Endothelial cell of hepatic sinusoid (primary cell): ENCODE measurements around the gene LONP2.
"Not testable (repeated sequence)": the region's sequence is repeated elsewhere in the genome, so short reads cannot be mapped to it uniquely, and the experiment has no call there.

Experiments used
- in situ Hi-C: cut with HindIII; loops from 2 replicates; pipeline ENCODE4 v1.10.0; 2017; ENCODE audit warnings: low sequenced_read_pairs

LONP2 gene

DNA sequence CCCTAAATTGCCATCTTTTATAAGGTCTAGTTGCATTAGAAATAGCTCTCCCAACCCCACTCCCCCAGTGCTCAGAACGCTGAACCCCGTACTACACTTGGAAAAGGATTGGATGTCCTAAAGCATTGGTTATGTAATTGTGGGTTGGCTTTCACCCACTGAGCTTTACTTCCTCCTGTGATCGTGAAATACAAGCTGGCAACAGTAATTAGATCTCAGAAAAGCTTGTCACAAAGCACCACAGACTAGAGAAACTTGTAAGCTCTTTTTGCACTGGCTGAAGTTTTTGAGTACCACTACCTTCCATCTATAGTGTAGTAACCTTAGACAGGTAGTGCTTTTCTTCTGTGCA lies 86.7 kb downstream of the LONP2 start:
- in situ Hi-C loops = no loop called here

DNA sequence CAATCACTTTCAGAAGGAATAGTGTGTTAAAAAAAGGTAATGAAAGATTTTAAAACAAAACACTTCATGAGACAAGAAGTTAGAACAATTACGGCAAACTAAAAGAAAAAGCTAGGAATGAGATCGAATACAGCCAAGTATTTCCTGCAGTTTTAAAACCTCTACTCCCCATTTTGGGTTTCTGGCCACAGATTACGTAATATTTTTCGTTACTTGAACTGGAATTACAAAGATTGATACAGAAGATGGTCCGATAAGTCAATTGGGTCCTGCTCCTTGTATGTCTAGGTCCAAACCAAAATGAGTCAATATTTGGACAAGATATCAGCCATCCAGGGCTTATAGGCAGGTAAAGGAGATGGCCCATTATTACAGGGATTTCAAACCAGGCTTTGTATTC lies 88.9 kb downstream of the LONP2 start:
- in situ Hi-C loops = no loop called here

DNA sequence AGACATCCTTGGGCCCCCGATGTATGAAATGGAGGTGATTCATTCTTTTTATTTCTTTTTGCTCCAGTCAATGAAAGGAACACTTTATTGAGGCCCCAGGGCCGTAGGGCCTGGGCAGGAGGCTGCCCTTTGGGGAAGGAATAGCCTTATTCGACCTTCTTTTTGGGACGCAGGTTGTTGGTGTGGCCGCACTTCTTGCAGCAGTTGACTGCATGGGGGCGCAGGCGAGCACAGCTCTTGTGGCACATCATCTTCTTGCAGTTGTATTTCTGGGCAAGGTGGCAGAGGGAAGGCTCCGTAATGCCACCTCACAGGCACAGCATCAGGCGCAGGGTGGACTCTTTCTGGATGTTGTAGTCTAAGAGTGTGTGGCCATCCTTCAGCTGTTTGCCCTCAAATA lies 90.2 kb downstream of the LONP2 start:
- in situ Hi-C loops = no loop called here

DNA sequence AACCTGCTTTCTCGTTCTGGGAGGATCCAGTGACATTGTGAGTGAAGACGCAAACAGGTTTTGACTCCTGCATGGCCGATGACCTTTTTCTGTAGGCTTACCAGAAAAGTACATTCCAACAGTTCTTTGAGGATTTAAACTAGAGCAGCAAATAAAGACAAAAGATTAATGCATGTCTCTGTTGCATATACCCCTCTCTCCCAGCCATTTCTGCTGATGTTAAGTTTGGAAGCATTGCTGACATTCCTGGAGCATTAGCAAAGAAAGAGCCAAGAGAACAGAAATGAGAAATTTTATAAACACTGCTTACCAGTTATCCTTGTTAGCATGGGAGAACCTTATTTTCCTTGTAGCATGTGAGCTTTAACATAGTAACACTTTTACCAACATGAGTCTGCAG lies 91.9 kb downstream of the LONP2 start:
- in situ Hi-C loops = no loop called here

DNA sequence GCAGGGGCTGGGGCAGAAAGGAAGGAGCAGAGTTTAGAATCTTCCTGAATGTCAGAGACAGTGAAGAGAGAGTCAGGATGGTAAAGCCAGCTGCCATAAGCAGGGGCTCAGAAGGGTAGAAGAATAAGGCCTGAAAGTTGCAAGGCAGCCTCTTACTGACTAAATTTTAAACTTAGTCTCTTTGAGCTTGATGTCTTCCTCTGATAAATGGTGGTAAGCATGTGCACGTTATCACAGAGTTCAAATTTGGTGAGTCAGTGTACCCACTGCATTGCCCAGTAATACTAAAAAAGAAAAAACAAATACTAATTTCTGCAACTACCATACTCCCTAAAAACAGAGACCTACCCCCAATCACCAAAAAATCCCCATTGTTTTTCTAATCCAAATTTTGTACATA lies 96.0 kb downstream of the LONP2 start:
- in situ Hi-C loops = no loop called here

DNA sequence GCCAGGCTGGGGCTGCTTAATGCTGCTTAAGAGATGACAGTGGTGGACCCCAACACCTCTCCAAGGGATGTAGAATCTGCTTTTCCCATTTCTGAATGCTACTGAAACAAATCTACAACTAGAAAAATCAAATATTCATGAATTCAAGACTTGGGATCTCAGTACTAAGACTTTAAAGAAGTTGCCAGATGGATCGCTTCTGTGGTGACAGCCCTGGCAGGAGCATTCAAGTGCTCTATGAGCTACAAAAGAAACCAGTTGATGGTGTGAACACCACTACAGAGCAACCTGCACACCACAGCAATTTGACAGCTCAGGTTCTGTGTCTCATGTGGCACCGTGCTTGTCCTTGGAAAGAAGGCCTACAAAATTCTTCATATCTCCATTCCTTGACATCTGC lies 98.5 kb downstream of the LONP2 start:
- in situ Hi-C loops = no loop called here

DNA sequence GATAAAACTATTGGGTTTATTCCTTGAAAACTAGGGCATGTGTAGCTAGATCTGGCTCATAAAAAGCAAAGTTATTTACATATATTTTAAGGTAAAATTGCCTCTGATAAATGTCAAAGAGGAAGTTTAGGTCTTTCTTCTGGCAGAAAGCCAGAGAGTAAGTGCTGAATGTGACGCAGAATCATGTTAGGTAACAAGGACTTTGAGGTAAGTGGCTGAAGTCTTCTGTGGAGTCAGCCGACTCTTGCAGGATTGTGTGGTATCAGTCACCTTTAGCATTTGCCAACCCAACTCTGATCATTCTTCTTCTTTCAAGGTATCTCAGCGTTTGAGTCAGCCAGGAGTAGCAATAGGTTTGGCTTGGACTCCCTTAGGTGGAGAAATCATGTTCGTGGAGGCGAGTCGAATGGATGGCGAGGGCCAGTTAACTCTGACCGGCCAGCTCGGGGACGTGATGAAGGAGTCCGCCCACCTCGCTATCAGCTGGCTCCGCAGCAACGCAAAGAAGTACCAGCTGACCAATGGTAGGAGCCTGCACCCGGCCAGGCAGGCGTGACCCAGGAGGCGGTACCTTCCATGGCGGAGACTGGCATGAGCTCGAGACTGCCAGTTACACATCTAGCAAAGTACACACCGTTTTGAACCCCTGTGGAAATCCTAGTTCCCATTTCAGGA lies 103.2 kb downstream of the LONP2 start:
- in situ Hi-C loops = no loop called here

DNA sequence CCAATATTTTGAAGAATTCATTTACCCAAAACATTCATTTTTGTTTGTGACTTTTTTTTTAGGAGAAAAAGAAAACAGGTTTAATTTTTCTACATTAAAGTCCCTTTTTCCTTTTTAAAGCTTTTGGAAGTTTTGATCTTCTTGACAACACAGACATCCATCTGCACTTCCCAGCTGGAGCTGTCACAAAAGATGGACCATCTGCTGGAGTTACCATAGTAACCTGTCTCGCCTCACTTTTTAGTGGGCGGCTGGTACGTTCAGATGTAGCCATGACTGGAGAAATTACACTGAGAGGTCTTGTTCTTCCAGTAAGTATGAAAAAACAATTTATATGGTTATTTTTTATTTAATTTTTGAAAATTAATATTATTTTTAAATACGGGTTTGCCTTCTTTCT lies 103.9 kb downstream of the LONP2 start:
- in situ Hi-C loops = no loop called here

DNA sequence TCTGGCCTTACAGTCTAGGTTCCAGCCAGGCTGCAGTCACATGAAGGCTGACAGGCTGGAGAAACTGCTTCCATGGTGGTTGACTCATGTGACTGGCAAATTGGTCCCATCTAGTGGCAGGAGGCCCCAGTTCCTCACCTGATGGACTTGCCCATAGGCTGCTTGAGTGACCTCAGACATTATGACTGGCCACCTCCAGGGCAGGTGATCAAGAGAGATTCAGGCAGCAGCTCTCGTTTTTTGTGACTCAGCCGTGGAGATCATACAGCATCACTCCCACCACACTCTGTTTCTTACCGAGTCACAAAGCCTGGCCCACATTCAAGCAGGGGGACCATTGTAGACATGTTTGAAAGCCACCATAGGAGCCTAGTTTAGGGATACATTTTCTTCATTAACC lies 106.6 kb downstream of the LONP2 start:
- in situ Hi-C loops = no loop called here

DNA sequence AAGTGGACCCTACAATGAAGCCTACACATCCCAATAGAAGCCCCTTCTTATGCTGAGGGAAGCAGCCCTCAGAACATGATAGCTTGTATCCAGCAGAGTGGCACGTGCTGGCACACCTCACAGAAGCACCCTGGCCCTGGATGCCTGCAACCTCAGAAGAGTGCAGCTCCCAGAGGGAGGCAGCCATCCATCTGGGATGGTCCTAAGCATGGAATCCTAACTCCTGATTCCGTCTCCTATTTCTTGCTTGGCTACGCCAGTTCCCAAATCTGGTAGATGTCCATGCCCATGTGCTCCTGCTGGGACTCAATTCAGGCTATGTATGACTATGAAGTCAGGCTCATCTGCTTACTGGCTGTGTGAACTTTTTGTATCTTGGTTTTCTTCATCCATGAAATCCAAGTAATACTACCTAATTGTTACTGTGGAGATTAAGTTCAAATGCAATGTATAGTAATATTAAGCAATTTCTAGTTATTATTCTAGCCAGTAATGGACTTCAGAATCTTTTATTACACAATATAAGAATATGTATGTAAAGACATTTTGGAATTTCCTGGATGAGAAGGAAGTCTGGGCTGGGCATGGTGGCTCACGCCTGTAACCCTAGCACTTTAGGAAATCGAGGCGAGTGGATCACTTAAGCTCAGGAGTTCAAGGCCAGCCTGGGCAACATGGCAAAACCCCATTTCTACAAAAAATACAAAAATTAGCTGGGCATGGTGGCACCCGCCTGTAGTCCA lies 108.7 kb downstream of the LONP2 start:
- in situ Hi-C loops = no loop called here

DNA sequence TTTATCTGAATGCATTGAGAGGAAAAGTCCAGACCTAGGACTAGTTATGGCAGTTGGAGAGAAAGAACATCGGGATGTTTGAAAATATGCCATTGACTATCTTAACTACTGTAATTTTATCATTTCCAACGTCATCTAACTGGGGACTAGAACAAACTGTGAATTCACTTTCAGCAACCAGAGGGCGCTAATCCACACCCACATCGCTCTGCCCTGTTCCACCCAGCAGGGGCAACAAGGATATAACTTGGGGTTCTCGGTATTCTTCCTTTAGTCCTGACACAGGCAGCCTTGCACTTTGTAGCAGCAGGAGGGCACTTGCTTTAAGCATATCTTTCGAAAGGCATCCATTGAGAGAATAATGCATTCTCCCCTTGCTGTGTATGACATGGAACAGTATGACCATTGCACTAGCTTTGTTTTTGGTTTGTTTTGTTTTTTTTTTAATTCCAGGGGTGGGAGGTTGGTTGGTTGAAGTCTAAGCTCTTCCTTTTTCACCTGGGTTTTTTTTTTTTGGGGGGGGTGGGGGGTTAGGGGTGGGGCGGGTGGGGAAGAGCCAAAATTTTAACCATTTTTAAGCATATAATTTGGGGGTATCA lies 109.6 kb downstream of the LONP2 start:
- in situ Hi-C loops = no loop called here

DNA sequence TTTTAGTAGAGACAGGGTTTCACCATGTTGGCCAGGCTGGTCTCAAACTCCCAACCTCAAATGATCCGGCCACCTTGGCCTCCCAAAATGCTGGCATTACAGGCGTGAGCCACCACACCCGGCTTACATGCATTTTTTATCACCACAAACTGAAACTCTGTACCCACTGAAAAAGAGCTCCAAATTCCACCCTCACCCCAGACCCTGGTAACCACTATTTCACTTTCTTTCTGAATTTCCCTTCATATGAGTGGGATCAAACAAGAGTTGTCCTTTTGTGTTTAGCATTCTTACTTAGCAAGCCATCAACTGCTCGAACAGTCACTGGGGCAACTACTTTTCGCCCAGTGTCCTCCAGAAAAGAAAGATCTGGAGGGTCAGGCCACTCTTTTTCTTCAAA lies 110.3 kb downstream of the LONP2 start:
- in situ Hi-C loops = not testable (repeated sequence)

DNA sequence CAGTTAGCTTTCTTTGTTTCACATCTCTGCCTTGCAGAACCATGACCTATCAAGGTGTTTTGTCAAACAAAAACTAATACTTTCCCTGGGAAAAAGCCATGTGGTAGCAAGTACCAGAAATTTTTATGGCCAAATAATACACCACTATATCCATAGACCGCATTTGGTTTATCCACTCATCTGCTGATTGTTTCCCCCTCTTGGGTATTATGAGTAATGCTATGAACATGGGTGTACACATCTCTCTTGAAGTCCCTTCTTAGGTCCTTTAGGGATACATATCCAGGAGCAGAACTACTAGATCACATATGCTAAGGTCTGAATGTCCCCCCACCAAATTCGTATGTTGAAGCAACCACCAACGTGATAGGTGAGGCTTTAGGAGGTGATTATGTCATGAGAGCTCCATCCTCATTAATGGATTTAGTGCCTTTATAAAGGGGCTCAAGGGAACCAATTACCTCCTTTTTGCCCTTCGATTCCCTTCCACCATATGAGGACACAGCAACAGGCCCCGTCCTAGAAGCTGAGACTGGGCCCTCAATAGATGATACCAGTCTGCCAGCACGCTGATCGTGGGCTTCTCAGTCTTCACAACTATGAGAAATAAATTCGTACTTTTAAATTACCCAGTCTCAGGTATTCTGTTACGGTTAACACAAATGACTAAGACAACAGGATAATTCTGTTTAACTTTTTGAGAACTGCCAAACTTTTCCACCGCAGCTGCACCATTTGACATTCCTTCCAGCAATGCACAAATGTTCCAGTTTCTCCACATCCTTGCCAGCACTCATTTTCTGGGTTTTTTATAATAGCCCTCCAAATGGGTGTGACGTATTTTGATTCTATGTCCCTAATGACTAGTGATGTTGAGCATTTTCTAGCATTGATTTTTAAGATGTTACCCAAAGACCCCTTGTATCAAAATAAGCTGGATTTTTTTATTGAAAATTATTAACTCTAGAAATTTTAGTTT lies 111.1 kb downstream of the LONP2 start:
- in situ Hi-C loops = no loop called here

DNA sequence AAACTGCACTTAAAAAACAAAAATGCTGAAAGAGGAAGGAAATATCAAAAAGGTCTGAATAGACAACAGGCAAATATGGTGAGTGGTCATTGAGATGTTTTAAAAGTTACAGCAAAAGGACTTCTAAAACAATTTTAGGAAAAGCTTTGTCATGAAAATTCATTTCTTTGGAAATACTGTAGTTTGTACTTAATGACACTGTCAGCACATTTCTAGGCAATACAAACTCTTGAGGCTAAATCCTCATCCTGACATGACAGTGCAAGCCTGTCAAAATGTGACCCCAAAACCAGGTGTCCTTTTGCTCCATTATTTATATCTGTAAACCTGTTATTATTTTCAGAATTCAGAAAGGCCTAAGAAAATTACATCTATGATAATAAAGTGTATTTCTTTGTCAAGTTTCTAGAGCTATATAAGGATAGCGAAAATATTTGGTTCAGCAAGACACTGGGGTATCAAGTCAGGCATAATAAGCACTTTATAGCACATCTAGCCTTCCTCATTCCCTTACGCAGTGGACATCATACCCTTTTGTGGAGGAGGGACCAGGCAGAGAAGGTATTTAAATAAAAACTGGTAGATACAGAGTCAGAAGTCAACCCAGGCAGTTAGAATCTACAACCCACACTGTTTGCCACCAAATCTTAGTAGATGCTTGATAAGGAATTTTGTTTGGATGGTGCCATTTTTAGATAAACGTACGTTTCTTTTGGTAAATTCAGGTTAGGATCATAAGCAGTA lies 112.7 kb downstream of the LONP2 start:
- in situ Hi-C loops = no loop called here

DNA sequence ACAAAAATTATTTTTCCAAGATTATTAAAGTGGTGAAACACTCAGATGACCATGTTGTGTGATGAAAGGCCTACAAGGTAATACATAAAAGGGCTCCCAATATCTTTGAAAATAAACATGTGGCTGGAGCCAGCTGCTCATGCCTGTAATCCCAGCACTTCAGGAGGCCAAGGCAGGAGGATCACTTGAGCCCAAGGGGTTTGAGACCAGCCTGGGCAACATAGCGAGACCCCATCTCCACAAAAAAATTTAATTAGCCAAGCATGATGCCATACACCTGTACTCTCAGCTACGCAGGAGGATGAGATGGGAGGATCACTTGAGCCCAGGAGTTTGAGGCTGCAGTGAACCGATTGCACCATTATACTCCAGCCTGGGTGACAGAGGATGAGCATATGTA lies 114.3 kb downstream of the LONP2 start:
- in situ Hi-C loops = no loop called here

DNA sequence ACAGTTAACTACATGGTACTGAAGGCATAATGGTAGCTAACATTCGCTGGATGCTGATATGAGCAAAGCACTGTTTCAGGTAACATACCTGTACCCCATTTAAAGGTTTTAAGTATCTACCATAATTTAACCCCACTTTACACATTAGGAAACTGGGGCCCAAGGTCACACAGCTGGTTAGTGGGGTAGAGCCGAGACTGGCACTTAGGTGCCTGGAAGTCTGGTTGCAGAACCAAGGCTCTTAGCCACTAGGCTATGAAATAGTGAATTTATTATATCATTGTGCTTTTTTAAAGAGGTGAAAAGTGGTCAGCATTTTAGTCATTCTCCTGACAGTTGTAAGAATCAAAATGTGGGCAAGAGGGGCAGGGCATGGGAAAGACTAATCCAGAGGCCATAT lies 115.9 kb downstream of the LONP2 start:
- in situ Hi-C loops = no loop called here

DNA sequence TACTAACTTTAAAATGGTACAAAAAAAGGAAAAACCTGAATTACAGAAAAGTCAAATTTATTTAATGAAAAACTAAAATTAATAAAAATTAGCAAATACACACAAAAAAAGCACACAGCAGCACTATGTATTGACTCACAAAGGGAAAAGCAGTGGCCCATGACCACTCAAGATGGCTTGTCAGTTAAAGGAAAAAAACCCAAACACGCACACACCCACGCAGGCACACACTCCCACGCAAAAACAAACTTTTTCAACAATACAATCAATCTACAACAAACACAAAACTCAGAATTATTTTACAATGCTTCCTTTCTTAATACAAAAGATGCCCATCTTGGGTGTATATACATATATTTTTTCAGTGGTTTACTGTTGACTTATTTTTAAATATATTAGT lies 116.9 kb downstream of the LONP2 start:
- in situ Hi-C loops = no loop called here

DNA sequence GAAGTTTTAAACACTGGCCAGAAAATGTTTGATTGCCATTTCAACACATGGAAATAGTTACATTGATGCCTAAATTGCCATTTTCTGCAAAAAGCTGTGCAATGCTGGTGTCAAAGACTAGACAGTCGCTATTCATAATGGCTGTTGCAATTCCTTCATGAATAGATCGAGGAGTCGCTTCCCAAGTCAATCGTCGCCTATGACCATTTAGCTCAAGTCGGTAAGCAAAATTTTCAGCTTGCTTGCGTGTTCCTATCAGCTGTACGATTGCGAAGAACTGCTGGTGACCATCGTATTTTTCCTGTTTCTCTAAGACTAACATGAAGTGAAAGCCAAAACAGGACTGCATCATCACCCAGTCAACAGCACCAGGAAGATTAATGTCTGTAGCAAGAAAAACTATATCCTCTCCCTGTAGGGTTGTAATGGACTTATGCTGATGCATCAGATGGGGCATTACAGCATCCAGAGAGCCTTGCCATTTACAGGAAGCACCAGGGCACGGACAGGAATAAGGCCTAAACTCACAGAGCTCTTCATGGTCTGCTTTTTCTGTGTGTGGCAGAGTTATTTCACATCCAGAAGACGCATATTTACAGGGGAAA lies 117.5 kb downstream of the LONP2 start:
- in situ Hi-C loops = no loop called here

DNA sequence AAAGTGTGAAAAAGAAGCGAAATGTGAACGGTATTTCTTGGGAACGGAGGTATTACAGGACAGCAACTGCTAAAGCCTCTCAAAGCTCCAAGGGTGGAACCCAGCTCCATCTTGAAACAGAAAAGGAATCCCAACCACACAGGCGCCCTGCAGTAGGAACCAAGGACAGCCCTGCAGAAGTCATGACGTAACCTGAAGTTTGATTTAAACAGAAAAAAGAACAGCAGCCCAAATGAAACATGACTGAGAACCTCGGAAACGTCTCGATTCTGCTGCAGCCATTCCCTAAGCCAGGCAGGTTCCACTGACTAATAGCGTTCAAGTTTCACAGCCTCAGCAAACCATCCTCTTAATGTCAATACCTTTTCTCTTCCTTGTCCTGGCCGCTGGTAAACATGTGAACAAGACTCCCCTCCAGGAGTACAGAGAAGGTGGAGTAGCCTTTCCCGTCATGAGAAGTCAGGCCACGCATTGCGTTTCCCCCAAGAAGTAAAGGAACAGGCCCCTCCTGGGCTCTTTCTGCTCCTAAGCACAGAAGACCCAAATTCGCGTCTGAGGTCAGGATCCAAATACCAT lies 121.0 kb downstream of the LONP2 start:
- in situ Hi-C loops = no loop called here

DNA sequence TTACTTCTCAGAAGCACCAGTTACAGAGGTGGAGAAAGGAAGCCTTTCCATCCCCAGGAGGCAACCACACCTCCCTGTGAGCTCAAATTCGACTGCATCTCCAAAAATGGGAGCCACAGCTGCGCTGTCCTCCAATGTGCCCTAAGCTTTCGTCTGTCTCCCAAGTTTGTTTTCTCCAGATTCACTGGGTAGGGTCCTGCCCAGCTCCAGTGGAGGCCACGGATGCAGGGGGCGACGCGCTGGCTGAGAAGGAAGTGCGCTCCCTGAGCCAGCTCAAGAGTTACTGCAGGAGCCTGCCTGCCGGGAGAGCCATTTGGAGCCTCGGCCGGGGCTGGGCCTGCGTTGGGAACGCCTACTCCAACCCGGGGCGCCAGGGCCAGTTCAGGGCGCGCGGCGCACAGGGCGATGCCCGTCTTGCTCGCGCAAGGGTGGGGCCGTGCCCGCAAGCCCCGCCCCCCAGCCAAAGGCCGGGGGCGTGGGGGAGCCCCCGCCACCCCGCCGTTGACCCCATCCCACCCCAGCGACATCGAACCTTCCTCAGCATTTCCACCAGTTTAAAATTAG lies 121.6 kb downstream of the LONP2 start:
- in situ Hi-C loops = no loop called here
